OCI-LY7 (cell line): ENCODE data around the gene PLCD4. TPM values are rescaled to one million over a fixed set of nuclear protein-coding genes. Genes with fewer than 3 reads are reported as not detected.

Source experiments
- BruUV-seq: library from RNA; stranded (reverse); fragments of 400-500 nt; replicated peaks from 2 replicates; lab custom pipeline; 2021; lab: Mats Ljungman, UMichigan
- CTCF ChIA-PET: fragments of 300-600 bp; sonication (Branson Sonifier 250); formaldehyde crosslinking; loops from one replicate; lab custom pipeline; 2022; ENCODE audit warnings: antibody characterized with exemption; ENCODE audit not compliant: unreplicated experiment; lab: Charles Lee
- POLR2A ChIA-PET: fragments of 300-600 bp; sonication (Branson Sonifier 250); formaldehyde crosslinking; loops from one replicate; lab custom pipeline; 2022; ENCODE audit warnings: antibody characterized with exemption; lab: Charles Lee
- DNase-seq: peaks from one replicate; pipeline ENCODE4 v3.0.0-alpha.2; 2015; ENCODE audit warnings: low spot score
- H2AFZ ChIP-seq: fragments of 200-600 bp; sonication (generic), shearing (Covaris generic); 2 replicates; pipeline ENCODE4 v1.6.1; 2014; ENCODE audit warnings: mild to moderate bottlenecking, antibody characterized with exemption, low read length, moderate library complexity
- H3K27ac ChIP-seq: fragments of 200-600 bp; sonication (generic); 2 replicates; pipeline ENCODE4 v1.5.1; 2014; ENCODE audit warnings: mixed run types, low read depth, mild to moderate bottlenecking, moderate library complexity, low read length, inconsistent platforms; ENCODE audit not compliant: poor library complexity, severe bottlenecking
- H3K36me3 ChIP-seq: fragments of 200-600 bp; sonication (generic); 2 replicates; pipeline ENCODE4 v1.6.1; 2014; ENCODE audit warnings: mild to moderate bottlenecking, antibody characterized with exemption, low read length, moderate library complexity, mixed read lengths; ENCODE audit not compliant: insufficient read depth
- H3K4me1 ChIP-seq: fragments of 200-600 bp; sonication (generic); 2 replicates; pipeline ENCODE4 v1.5.1; 2014; ENCODE audit warnings: mild to moderate bottlenecking, low read length; ENCODE audit not compliant: insufficient read depth, poor library complexity, severe bottlenecking
- H3K4me2 ChIP-seq: fragments of 200-600 bp; sonication (generic); 2 replicates; pipeline ENCODE4 v1.6.1; 2014; ENCODE audit warnings: mild to moderate bottlenecking, low read length
- H3K4me3 ChIP-seq: fragments of 200-600 bp; sonication (generic); 2 replicates; pipeline ENCODE4 v1.5.1; 2014; ENCODE audit warnings: mild to moderate bottlenecking, low read depth, low read length; ENCODE audit not compliant: poor library complexity, severe bottlenecking
- H3K79me2 ChIP-seq: fragments of 200-600 bp; sonication (generic); 2 replicates; pipeline ENCODE4 v1.6.1; 2016; ENCODE audit warnings: low read depth, mild to moderate bottlenecking, low read length, moderate library complexity, mixed read lengths; ENCODE audit not compliant: insufficient read depth
- H3K9me2 ChIP-seq: fragments of 200-600 bp; sonication (generic); 2 replicates; pipeline ENCODE4 v1.6.1; 2016; ENCODE audit warnings: mild to moderate bottlenecking, low read length, mixed read lengths; ENCODE audit not compliant: insufficient read depth
- H3K9me3 ChIP-seq: fragments of 200-600 bp; sonication (generic); 2 replicates; pipeline ENCODE4 v1.6.1; 2014; ENCODE audit warnings: mild to moderate bottlenecking, mixed run types, low read length, mixed read lengths
- H4K20me1 ChIP-seq: fragments of 200-600 bp; sonication (generic); 2 replicates; pipeline ENCODE4 v1.6.1; 2014; ENCODE audit warnings: mild to moderate bottlenecking, antibody characterized with exemption, low read length, moderate library complexity, mixed read lengths; ENCODE audit not compliant: insufficient read depth
- CTCF ChIP-seq: fragments of 200-600 bp; sonication (generic); conservative IDR thresholded peaks from 2 replicates; pipeline ENCODE4 v1.5.1; 2014; ENCODE audit warnings: mild to moderate bottlenecking, antibody characterized with exemption, low read length, moderate library complexity, mixed read lengths
- EZH2phosphoT487 ChIP-seq: fragments of 200-600 bp; sonication (generic); IDR thresholded peaks from 2 replicates; pipeline ENCODE4 v1.6.1; 2018; ENCODE audit warnings: low read depth, borderline replicate concordance, mild to moderate bottlenecking, mixed run types, antibody characterized with exemption, low read length, moderate library complexity, mixed read lengths
- intact Hi-C: fragments of 100-400 bp; cut with micrococcal nuclease; formaldehyde crosslinking; loops from one replicate; pipeline ENCODE4 v1.10.0; 2022; ENCODE audit not compliant: unreplicated experiment
- total RNA-seq, 2 experiments: library from RNA; depleted of rRNA in 1 of 2; stranded (reverse); fragments of >200 nt in 1 of 2; shearing (Covaris generic) in 1 of 2; gene quantifications; 2 replicates each; pipeline ENCODE4 v1.2.3, GENCODE V29; 2014 to 2022

Gene PLCD4
- total RNA-seq, 2 experiments from 2014 or later, result 0.25 to 0.48 TPM

GRCh38 chr2:218622606-218623365 is 15.1 kb downstream of the PLCD4 start:
- POLR2A ChIA-PET, result interaction anchor here (0.7 kb wide), 2 partner anchors 20 to 52 kb away, joined by 3 to 4 read pairs; no protein-coding TSS in a partner anchor

GRCh38 chr2:218623366-218623705 is 15.6 kb downstream of the PLCD4 start:
- ChIA-PET CTCF (no interaction called here), POLR2A (no interaction called here)
- no TSS peak for BruUV-seq
- Histone ChIP-seq H3K4me1 (no peaks in the 10 kb centered on the region), H2AFZ (no peak overlapping the region), H3K9me3 (no peaks in the 10 kb centered on the region), H3K79me2 (no peaks in the 10 kb centered on the region), H4K20me1 (no peaks in the 10 kb centered on the region), H3K9me2 (no peaks in the 10 kb centered on the region), H3K4me2 (no peak overlapping the region), H3K27ac (no peak overlapping the region), H3K36me3 (no peaks in the 10 kb centered on the region), H3K4me3 (no peak overlapping the region)
- no peak for DNase-seq
- TF ChIP-seq CTCF, result no peak
- no peak for TF ChIP-seq EZH2phosphoT487
- intact Hi-C loops, result no loop called here

More at GRCh38 chr2:218622606-218623365, 15.1 kb downstream of the PLCD4 start:
- H4K20me1 ChIP-seq, result no peaks in the 10 kb centered on the region
- intact Hi-C loops, result no loop called here
- H2AFZ ChIP-seq, result no peak overlapping the region
- no peak overlapping the region for H3K27ac ChIP-seq
- H3K4me3 ChIP-seq, result no peak overlapping the region
- H3K4me1 ChIP-seq, result no peaks in the 10 kb centered on the region
- DNase-seq, result no peak
- CTCF ChIA-PET, result no interaction called here
- no peaks in the 10 kb centered on the region for H3K9me3 ChIP-seq
- H3K4me2 ChIP-seq, result no peak overlapping the region
- H3K79me2 ChIP-seq, result no peaks in the 10 kb centered on the region
- H3K36me3 ChIP-seq, result no peaks in the 10 kb centered on the region
- no TSS peak for BruUV-seq
- no peaks in the 10 kb centered on the region for H3K9me2 ChIP-seq
- TF ChIP-seq CTCF (no peak), EZH2phosphoT487 (no peak)

DNA sequence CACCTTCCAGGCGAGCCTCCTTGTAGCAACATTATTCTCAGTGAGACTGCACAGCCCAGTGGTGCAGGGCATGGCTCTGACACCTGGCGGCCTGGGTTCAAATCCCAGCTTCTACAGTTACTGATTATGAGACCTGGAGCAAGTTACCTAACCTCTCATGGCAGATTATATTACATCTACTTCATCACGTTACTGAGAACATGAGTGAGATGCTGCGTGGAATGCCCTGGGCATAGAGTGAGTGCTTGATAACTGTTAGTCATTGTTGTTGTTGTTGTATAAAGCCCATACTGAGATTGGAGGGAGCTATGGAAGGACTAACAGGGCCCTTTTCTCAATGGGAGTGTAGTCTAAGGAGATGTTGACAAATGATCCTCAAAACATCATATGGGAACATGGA is 18.7 kb downstream of the PLCD4 start:
- Histone ChIP-seq H3K4me3 (no peak overlapping the region), H2AFZ (no peak overlapping the region), H3K36me3 (no peaks in the 10 kb centered on the region), H3K27ac (no peak overlapping the region), H4K20me1 (no peaks in the 10 kb centered on the region), H3K9me3 (no peaks in the 10 kb centered on the region), H3K79me2 (no peaks in the 10 kb centered on the region), H3K4me2 (no peak overlapping the region), H3K4me1 (no peaks in the 10 kb centered on the region), H3K9me2 (no peaks in the 10 kb centered on the region)
- POLR2A ChIA-PET, result interaction anchor here (0.7 kb wide), 2 partner anchors 15 to 248 kb away, joined by 3 read pairs; no protein-coding TSS in a partner anchor
- BruUV-seq, result no TSS peak
- DNase-seq, result no peak
- intact Hi-C loops, result no loop called here
- TF ChIP-seq EZH2phosphoT487 (no peak), CTCF (no peak)
- CTCF ChIA-PET, result no interaction called here
